Osteoblast (primary cell): Measurements from ENCODE around the gene NDUFAF5. TPM values are rescaled to one million over a fixed set of nuclear protein-coding genes. Genes with fewer than 3 reads are reported as not detected.

Experiments used
- DNase-seq: peaks from one replicate; pipeline ENCODE4 v3.0.0; 2011; ENCODE audit warnings: low spot score, mixed read lengths; ENCODE audit not compliant: insufficient read length; ENCODE audit errors: missing footprints
- H2AFZ ChIP-seq: 2 replicates; pipeline ENCODE4 v1.6.0; 2011; ENCODE audit warnings: mild to moderate bottlenecking, low read length
- H3K27ac ChIP-seq: 2 replicates; pipeline ENCODE4 v1.5.1; 2011; ENCODE audit warnings: mild to moderate bottlenecking, low read depth, low read length, moderate library complexity
- H3K27me3 ChIP-seq: 2 replicates; pipeline ENCODE4 v1.6.0; 2012; ENCODE audit warnings: mild to moderate bottlenecking, control low read depth, inconsistent platforms, low read length, moderate library complexity; ENCODE audit not compliant: insufficient read depth
- H3K36me3 ChIP-seq: 2 replicates; pipeline ENCODE4 v1.5.1; 2011; ENCODE audit warnings: mild to moderate bottlenecking, low read length, control low read depth, moderate library complexity; ENCODE audit not compliant: insufficient read depth
- H3K4me1 ChIP-seq: 2 replicates; pipeline ENCODE4 v1.5.1; 2011; ENCODE audit warnings: mild to moderate bottlenecking, low read length, control low read depth, moderate library complexity; ENCODE audit not compliant: insufficient read depth
- H3K4me2 ChIP-seq: 2 replicates; pipeline ENCODE4 v1.6.0; 2011; ENCODE audit warnings: mild to moderate bottlenecking, low read length; ENCODE audit not compliant: insufficient read depth
- H3K4me3 ChIP-seq: fragments of 200-600 bp; sonication (generic); 3 replicates; pipeline ENCODE4 v1.5.1; 2012; ENCODE audit warnings: mild to moderate bottlenecking, low read length, inconsistent platforms; ENCODE audit not compliant: insufficient read depth
- H3K79me2 ChIP-seq: 2 replicates; pipeline ENCODE4 v1.6.0; 2012; ENCODE audit warnings: mild to moderate bottlenecking, low read length, control low read depth, inconsistent platforms; ENCODE audit not compliant: insufficient read depth
- H3K9me3 ChIP-seq: 2 replicates; pipeline ENCODE4 v1.5.1; 2011; ENCODE audit warnings: low read depth, low read length, control low read depth
- H4K20me1 ChIP-seq: 2 replicates; pipeline ENCODE4 v1.6.0; 2012; ENCODE audit warnings: mild to moderate bottlenecking, low read length, control low read depth; ENCODE audit not compliant: insufficient read depth
- CTCF ChIP-seq: IDR thresholded peaks from 2 replicates; pipeline ENCODE4 v1.5.1; 2011; ENCODE audit warnings: mild to moderate bottlenecking, low read depth, low read length, moderate library complexity; ENCODE audit errors: extremely low read depth
- total RNA-seq: library from RNA; depleted of rRNA; stranded (reverse); fragments of >200 nt; gene quantifications from 2 replicates; pipeline ENCODE4 v1.2.3, GENCODE V29; 2012

NDUFAF5 gene
- total RNA-seq, 1 donor = 12.3 TPM

DNA sequence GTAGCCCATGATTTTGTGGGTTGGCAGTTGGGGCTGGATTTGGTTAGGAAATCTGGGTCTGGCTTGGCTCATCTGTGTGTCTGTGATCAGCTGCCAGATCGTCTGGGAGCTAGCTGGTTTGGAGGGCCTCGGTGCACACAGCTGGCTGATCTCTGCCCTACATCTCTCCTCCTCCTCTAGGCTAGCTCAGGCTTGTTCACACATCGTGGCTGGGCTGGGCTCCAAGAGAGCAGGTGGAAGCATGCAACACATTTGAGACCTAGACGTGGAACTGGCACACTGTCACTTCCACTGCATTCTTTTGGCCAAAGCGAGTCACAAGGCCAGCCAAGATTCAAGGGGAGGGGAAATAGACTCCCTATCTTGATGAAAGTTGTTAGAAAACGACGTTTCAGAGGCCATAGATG lies 15.9 kb downstream of the NDUFAF5 start:
- no peaks in the 10 kb centered on the region for H3K27me3 ChIP-seq
- peak; percentile 84 for DNase-seq
- no peak overlapping the region for H3K27ac ChIP-seq
- no peaks in the 10 kb centered on the region for H3K79me2 ChIP-seq
- H4K20me1 ChIP-seq = peaks cover 10% of the 10 kb centered on the region
- H3K9me3 ChIP-seq = no peaks in the 10 kb centered on the region
- H3K36me3 ChIP-seq = peaks cover 55% of the 10 kb centered on the region
- TF ChIP-seq CTCF = no peak
- no peak overlapping the region for H3K4me3 ChIP-seq
- no peak overlapping the region for H2AFZ ChIP-seq
- peaks cover 15% of the 10 kb centered on the region for H3K4me1 ChIP-seq
- H3K4me2 ChIP-seq = peak overlapping the region; percentile 0

DNA sequence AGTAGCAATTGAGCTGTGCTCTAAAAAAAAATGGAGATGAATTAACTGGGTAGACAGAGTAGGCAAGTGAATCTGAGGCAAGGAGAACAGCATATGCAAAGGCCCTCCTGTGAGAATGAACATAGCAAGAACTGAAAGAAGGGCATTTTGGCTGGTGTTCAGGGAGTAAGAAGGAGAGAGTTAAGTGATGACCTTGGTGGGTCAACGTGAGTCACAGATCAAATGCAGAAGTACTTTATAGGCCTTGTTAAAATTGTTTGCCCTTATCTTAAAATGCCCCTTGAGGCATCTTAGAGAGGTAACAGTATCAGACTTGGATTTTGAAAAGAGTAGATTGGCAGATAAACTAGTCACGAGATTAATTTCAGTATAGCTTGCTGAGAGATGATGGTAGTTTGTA lies 24.5 kb downstream of the NDUFAF5 start:
- Histone ChIP-seq H3K4me1 (no peaks in the 10 kb centered on the region), H3K27ac (no peak overlapping the region), H3K36me3 (peaks cover 70% of the 10 kb centered on the region), H4K20me1 (no peaks in the 10 kb centered on the region), H3K79me2 (no peaks in the 10 kb centered on the region), H3K27me3 (no peaks in the 10 kb centered on the region), H2AFZ (no peak overlapping the region), H3K4me3 (no peak overlapping the region), H3K9me3 (no peaks in the 10 kb centered on the region), H3K4me2 (no peak overlapping the region)
- TF ChIP-seq CTCF = no peak
- no peak for DNase-seq

GRCh38 chr20:13809855-13810254 lies 25.0 kb downstream of the NDUFAF5 start:
- DNase-seq = no peak
- H3K36me3 ChIP-seq = peaks cover 71% of the 10 kb centered on the region
- H3K9me3 ChIP-seq = no peaks in the 10 kb centered on the region

DNA sequence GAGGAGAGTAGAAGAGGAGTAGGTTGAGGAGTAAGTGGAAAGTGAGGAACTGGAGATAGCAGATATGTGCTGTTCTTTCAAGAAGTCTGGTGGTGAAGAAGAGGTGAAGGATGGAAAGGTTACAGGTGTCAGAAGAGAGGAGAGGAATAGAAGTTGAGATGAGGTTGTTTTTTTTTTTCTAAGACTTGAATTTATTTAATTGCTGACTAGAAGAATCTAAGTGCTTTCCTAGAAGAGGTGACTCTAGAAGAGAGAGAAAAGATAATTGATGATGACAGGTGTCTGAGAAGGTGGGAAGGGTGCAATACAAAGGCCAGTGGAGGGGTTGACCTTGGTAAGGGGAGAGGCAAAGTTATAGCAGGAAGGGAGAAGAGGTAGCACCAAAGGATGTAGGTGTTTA lies 25.6 kb downstream of the NDUFAF5 start:
- peaks cover 73% of the 10 kb centered on the region for H3K36me3 ChIP-seq
- no peak for DNase-seq
- H3K4me1 ChIP-seq = no peaks in the 10 kb centered on the region
- H3K4me3 ChIP-seq = no peak overlapping the region
- no peak for TF ChIP-seq CTCF
- no peaks in the 10 kb centered on the region for H3K79me2 ChIP-seq
- no peaks in the 10 kb centered on the region for H4K20me1 ChIP-seq
- no peak overlapping the region for H3K27ac ChIP-seq
- H3K4me2 ChIP-seq = no peak overlapping the region
- no peaks in the 10 kb centered on the region for H3K9me3 ChIP-seq
- no peak overlapping the region for H2AFZ ChIP-seq
- no peaks in the 10 kb centered on the region for H3K27me3 ChIP-seq

More at GRCh38 chr20:13809855-13810254, 25.0 kb downstream of the NDUFAF5 start:
- TF ChIP-seq CTCF = no peak
- Histone ChIP-seq H3K27me3 (no peaks in the 10 kb centered on the region), H4K20me1 (no peaks in the 10 kb centered on the region), H2AFZ (no peak overlapping the region), H3K4me2 (no peak overlapping the region), H3K4me3 (no peak overlapping the region), H3K27ac (no peak overlapping the region), H3K79me2 (no peaks in the 10 kb centered on the region), H3K4me1 (no peaks in the 10 kb centered on the region)
